ENCODE results near the gene CHTOP. TPM values are rescaled to one million over a fixed set of nuclear protein-coding genes. Genes with fewer than 3 reads are reported as not detected.
"Not testable (repeated sequence)": the region's sequence is repeated elsewhere in the genome, so short reads cannot be mapped to it uniquely, and the experiment has no call there.

CHTOP gene, protein sequence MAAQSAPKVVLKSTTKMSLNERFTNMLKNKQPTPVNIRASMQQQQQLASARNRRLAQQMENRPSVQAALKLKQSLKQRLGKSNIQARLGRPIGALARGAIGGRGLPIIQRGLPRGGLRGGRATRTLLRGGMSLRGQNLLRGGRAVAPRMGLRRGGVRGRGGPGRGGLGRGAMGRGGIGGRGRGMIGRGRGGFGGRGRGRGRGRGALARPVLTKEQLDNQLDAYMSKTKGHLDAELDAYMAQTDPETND
- polyA plus RNA-seq (ENCODE audit: insufficient read length in 4 of 4) = 100 to 1,000 TPM in 3 of 4 donors, 10 to 100 TPM in 1; 99.3 to 149 (median 123) TPM

DNA sequence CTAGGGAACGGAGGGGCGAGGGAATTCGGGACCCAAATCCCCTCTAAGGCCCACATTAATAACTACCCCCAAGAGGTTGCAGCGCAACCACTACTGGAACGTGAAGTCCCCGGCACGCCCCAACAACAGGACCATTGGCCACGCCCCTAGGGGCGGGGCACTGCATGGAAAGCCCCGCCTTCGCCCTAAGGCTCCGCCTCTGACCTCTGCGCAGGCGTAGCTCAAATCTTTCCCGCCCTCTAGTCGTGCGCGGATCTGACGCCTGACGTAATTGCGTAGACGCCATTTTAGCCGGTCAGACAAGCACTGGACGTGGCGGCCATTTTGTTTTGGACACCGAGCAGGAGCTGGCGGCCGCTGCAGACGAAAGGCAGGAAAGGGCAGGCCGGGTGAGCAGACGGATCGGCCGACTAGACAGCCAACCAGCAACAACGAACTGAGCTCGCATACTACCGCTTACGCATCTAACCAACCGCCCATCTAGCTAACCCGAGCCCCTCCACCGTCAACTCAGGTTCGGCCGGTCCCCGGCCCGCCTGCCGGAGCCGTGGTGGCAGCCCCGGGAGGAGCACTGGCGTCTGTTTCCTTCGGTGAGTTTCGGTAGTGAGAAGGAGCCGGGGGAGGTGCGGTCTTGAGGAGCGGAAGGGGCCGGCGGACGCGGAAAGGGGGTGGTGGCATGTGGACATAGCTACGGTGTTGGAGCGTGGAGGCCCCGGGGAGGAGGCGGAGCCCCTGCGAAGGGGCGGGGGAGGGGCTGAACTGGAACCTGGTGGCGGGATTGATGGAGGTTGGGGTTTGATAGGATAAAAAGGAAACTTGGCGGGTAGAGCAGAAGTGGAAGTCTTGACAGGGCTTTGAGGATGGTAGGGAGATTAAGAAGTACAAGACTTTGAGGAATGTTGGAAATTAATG lies at the start of gene CHTOP:
CHTOP (plus strand) TSS at position 313 of the 912 bp plus-strand sequence. CDS start 2,523 bp downstream, outside the sequence.
- peak; percentile 97 to 98 (median 98) for DNase-seq (ENCODE audit: low read depth in 4 of 4, low spot score in 3 of 4)

DNA sequence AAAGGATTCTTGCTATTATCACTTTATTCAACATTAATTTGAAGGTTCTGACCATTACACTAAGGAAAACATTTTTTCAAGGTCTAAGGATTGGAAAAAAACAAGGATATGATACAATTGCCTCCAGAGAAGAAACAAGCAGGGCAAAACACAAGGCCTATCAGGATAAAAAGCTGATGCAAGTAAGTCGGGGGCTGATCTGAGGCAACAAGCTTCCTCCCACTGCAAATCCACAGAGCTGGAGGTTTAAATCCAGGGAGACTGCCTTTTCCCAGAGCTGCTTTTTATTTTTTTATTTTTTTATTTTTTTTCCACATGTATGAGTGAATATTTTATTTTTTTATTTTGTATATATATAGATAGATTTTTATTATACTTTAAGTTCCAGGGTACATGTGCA lies 48.9 kb upstream of the CHTOP start:
- DNase-seq (ENCODE audit: low read depth in 4 of 4, low spot score in 3 of 4) = no peak

DNA sequence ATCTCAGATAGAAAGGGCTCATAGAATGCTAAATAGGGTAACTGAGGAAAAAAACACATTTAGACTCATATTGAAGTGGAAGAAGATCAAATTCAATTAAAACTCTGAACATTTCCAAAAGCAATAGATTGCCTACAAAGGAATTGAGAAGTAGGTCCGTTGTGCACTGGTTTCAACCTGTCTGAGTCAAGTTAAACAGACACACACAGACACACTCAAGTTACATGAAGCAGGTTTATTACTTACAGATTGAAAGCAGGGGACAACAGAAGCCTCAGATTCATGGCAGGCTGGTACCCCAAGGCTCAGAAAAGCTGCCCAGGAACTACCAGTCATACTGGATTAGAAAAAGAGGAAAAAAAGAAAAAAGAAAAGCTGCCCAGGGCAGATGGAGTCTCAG lies 47.5 kb upstream of the CHTOP start:
- DNase-seq (ENCODE audit: low read depth in 4 of 4, low spot score in 3 of 4) = no peak

DNA sequence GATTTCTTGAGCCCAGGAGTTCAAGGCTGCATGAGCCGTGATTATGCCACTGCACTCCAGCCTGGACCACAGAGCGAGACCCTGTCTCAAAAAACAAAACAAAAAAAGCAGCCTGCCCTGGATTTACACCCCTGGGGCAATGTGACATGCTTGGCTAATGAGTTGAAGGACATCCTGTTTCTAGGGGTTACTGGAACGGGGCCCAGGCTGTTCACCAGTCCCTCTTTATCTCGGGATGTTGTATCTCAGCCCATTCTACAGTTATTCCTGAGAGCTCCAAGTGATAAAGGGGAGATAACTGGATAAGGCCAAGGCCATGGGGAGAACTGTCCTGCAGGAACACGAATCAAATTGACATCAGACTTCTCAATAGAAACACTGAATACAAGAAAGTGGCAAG lies 46.6 kb upstream of the CHTOP start:
- DNase-seq (ENCODE audit: low read depth in 4 of 4, low spot score in 3 of 4) = no peak

DNA sequence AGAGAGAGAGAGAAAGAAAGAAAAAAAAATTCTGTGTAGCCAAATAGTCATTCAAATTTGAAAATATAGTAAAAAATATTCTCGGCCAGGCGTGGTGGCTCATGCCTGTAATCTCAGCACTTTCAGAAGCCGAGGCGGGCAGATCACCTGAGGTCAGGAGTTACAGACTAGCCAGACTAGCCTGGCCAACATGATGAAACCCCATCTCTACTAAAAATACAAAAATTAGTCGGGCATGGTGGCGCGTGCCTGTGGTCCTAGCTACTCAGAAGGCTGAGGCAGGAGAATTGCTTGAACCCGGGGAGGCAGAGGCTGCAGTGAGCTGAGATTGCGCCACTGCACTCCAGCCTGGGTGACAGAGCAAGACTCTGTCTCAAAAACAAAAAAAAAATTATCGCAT lies 45.8 kb upstream of the CHTOP start:
- not testable (repeated sequence) for DNase-seq (ENCODE audit: low read depth in 4 of 4, low spot score in 3 of 4)

DNA sequence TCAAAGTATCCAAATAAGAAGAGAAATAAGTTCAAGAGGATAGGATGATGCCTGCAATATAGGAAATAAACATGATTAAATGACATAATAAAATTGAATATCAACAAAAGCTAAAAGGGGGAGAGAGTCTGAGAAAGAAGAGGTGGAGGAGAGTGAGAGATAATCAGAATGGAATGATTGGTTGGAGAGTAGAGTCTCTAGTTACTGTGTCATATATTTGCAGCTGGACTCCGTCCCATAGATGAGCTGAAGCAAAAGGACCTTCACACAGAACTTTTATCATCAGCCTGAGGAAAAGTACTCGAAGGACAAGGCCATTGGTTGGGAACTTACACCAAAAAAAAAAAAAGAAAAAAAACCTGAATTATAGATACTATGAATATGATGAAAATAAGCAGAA lies 45.4 kb upstream of the CHTOP start:
- DNase-seq (ENCODE audit: low read depth in 4 of 4, low spot score in 3 of 4) = no peak

DNA sequence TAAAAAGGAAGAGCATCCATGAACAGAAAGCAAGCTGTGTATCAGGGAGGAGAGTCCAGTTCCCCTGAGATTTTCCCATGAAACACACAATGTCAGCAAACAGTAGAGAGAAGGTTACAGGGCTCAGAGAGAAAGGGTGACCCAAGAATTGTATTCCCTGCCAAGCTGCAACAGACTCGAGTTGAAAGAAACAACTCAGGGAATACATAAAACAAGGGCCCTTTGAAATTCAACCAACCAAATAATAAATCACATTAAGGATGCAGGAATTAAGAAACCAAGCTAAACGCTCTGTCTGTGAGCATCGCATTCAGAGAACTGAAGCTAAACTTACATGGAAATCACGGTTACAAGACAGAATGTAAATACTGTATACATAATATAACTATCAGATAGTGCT lies 41.1 kb upstream of the CHTOP start:
- no peak for DNase-seq (ENCODE audit: low read depth in 4 of 4, low spot score in 3 of 4)

DNA sequence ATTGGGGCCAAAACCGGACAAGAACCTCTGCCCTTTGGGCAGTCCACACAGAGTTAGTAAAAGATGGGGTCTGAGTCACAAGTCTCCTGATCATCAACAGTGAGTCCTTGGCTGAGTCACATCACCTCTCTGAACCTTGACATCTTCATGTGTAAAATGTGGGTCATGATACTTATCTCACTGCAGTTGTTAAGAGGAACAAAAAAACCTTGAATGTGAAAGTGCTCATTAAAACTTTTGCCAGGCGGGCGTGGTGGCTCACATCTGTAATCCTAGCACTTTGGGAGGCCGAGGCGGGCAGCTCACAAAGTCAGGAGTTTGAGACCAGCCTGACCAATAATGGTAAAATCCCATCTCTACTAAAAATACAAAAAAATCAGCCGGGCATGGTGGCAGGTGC lies 36.7 kb upstream of the CHTOP start:
- no peak for DNase-seq (ENCODE audit: low read depth in 4 of 4, low spot score in 3 of 4)

DNA sequence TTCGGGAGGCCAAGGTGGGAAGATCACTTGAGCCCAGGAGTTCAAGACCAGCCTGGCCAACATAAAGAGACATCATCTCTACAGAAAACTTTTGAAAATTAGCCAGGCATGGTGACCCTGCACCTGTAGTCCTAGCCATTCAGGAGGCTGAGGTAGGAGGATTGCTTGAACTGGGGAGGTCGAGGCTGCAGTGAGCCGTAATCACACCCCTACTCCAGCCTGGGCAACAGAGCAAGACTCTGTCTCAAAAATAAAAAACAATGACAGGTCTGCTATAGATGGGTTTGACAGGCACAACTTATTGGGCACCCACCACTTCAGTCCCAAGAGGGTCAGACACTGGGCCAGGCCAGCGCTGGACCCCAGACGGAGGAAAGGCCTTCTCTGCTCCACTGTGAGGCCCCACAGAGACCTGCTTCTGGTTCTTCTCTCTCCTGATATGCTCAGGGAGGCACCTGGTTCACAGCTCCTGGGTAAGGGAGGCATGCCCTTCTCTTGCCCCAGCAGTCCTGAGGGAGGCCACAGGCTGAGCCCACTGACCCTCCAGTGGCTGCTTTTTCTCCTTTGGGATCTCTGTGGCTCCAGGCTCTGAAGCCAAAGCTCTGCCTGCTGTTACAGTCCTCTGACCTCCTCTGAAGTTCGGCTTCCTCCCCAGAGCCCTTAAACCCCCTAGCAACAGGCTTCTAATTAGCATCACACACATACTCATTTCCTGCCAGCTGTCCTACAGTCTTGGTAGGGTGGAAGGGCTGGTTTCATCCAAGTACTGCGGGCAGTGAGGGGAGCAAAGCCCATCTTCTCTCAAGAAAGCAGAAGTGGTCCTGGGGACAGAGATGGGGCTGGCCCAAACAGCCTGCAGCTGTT lies 35.3 kb upstream of the CHTOP start:
- no peak for DNase-seq (ENCODE audit: low read depth in 4 of 4, low spot score in 3 of 4)

DNA sequence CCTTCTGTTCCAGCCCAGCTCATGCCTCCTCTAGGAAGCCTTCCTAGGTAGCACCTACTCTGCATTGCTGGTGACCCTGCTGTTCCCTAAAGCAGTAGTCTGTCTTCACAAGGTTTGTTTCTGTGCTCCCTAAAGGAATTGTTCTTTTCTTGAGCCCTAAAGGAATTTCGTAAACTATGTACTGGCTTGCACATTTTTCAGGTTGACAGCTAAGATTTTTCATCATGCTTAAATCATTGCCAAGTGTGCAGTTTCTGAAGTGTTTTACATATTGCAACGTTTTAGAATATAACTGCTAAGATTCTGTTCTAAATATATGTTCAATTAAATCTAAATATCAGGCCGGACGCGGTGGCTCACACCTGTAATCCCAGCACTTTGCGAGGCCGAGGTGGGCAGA lies 34.0 kb upstream of the CHTOP start:
- DNase-seq (ENCODE audit: low read depth in 4 of 4, low spot score in 3 of 4) = no peak

DNA sequence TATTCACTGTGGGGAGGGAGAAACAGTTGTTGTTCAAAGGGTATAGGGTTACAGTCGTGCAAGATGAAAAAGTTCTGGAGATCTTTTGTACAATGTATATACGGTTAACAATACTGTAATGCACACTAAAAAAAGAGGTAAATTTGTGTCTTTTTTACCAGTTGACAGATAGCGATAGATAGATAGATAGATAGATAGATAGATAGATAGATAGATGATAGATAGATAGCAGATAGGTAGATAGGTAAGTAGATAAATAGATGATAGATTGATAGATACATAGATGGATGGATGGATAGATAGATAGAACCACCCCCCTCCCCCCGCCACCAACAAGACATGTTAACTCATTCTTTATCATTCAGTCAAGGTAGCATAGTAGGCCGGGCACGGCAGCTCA lies 31.1 kb upstream of the CHTOP start:
- no peak for DNase-seq (ENCODE audit: low read depth in 4 of 4, low spot score in 3 of 4)

DNA sequence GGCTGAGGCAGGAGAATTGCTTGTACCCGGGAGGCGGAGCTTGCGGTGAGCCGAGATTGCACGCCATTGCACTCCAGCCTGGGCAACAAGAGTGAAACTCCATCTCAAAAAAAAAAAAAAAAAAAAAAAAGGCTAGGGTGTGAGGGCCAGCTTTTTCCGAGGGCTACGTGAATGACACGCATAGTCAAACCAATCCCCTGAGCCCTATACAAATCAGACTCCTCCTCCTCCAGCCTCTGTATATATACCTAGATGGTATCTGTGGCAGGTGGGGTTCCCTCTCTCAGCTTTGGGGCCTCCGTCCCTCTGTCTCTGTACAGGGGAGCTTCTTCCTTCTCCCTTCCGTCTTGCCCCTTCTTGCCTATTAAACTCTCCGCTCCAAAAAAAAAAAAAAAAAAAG lies 27.7 kb upstream of the CHTOP start:
- no peak for DNase-seq (ENCODE audit: low read depth in 4 of 4, low spot score in 3 of 4)

DNA sequence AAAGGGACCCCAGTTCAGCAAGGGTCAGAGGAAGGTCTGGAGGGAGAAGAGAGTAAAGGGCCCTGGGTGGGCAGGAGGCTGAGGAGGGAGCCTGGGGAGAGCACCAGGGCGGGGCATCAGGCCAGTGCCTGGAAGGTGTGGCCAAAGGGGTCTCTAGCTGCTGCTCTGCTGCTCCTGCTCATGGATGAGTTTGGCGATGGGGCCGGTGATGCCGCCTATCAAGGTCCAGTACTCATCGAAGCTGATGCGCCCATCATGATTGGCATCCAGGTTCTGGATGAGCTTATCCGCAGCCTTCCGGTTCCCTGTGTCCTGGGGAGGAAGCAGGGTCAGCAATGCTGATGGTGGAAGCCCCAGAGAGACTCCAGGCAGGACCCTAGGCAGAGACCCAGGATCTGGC lies 26.5 kb upstream of the CHTOP start:
- no peak for DNase-seq (ENCODE audit: low read depth in 4 of 4, low spot score in 3 of 4)

DNA sequence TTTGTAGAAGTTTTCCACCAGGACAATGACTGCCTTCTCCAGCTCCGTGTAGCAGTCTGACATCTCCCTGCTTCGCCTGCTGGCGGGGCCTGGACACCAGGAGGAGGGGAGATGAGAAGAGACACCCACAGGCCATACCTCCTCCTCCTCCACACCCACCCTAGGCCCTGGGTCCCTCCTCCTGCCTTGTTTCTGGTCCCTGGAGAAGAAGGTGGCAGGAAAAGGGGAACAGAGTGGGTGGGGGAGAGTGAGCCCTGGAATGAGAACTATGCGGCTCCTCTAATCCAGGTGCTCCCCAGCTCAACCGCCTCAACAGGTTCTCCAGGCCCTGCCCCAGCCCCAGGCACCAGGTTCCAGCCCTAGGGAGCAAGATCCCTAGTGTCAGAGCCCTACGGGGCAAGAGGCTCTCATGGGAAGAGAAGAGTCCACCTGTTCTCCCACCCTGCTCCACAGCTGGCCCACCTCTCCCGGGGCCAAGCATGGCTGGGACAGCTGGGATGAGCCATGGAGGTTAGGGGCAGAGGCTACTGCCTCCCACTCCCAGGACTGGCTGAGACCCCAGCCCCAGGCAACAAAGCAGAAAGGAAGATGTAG lies 25.7 kb upstream of the CHTOP start:
- DNase-seq (ENCODE audit: low read depth in 4 of 4, low spot score in 3 of 4) = no peak

DNA sequence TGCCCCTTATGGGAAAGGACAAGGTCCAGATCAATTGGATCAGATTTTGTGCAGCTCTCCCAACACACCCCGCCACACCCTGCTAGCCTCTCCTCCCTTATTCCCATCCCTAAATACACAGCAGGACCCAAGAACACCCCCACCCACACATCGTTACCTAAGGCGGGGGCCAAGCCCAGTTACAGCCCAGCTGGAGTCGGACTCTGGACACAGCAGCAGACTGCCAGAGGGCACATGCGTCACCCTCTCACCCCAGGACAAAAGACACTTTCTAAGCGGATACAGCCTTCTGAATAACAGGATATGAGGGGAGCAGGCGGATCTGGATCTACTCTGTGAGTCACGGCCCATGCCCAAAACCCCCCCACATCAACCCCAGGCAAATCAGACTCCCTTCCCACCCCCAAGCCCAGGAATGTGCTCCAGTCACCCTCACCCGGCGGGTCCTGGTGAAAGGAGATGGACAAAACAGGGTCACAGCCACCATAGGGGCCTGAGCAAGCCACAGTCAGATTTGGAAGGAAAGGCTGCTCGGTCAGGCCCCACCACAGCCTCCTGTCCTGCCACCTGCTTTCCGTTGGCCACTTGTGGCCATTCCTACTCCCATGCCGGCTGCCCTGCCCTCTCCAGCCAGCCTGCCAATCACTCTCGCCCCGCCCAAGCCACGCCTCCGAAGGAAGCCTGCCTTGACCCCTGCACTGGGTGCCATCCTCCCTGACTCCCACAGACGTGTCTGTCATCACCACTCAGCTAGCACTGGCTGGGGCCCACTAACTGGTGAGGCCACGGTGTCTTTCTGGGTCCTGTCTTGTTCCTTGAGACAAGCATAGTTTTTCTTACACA lies 24.9 kb upstream of the CHTOP start:
- DNase-seq (ENCODE audit: low read depth in 4 of 4, low spot score in 3 of 4) = no peak

DNA sequence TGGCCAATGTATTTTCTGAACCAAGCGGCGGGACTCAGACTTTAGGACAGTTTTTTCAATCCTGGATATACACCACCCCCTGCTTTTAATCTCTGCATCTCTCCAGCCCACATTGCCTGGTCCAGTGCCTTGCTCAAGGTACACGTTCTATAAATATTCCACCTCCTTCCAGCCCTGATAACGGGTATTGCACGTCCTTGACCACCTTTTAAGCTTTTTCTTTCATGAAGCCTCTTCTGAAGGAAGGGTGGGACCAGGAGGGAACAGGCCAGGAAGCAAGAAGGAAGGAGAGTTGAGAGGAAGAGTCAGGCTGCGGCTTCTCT lies 24.3 kb upstream of the CHTOP start:
- DNase-seq (ENCODE audit: low read depth in 4 of 4, low spot score in 3 of 4) = no peak

DNA sequence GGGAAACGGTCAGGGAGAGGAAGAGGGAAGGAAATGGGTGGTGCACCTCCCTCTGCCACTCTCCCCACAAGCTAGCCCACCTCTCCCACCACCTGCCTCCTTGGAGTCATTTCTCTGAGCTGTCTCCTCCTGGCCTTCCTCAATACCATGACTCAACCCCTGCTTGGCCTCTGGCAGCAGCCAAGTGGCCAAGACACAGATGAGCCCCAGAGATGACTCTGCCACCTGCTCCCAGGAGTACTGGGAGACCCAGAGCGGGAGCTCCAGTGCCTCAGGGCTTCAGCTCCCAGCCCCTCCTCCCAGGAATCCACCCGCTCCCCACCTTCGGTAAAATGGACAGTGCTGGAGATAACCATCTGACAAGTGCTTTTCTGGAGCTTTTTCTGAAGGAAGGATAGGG lies 23.5 kb upstream of the CHTOP start:
- DNase-seq (ENCODE audit: low read depth in 4 of 4, low spot score in 3 of 4) = no peak

DNA sequence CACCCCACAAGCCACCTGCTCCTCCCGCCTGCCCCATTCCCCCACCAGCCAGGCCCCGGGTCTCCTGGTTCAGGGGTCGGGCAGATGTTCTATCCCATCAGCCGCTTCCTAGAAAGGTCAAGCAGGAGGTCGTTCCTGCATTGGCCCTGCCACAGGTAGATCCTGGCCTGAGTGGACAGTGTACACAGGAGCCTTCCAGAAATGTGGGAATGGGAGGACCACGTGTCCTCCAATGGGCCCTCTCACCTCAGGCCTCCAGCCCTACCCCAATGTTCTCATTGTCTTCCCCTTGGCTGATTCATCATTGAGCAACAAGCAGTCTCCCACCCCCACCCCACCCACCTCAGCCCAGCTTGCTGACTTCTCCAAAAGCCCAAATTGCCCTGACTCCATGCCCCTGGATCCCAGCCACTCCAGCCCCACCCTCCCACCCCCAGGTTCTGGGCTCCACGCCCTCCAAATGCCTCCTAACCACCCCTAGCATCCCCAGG lies 23.0 kb upstream of the CHTOP start:
- no peak for DNase-seq (ENCODE audit: low read depth in 4 of 4, low spot score in 3 of 4)

DNA sequence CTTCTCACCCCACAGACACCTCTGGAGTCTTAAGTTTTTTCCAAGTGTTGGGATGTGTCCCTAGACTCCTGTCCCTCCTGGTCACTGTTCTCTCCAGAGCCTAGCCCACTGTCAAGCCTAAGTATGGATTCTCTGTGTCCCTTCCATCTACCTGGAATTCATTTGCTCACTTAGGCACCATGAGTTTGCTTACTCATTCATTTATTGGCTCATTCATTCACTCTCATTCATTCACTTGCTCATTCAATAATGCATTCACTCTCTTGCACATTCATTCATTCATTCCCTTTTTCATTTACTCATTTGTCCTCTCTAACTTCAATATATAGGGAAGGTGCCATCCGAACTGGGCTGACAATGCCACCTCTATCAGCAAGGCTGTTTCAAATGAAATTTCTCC lies 22.5 kb upstream of the CHTOP start:
- DNase-seq (ENCODE audit: low read depth in 4 of 4, low spot score in 3 of 4) = no peak
